Colonic mucosa (tissue), 4 donors: ENCODE results near the gene CYP2W1. TPM values are rescaled to one million over a fixed set of nuclear protein-coding genes. Genes with fewer than 3 reads are reported as not detected.
"Not testable (repeated sequence)": the region's sequence is repeated elsewhere in the genome, so short reads cannot be mapped to it uniquely, and the experiment has no call there.

Source experiments
- DNase-seq: peaks from one replicate; pipeline ENCODE4 v3.0.0-alpha.2; 2020
- H3K27ac ChIP-seq: fragments of 200-600 bp; one replicate; pipeline ENCODE4 v1.8.0; 2021
- H3K27me3 ChIP-seq: fragments of 200-600 bp; one replicate; pipeline ENCODE4 v1.8.0; 2021
- H3K36me3 ChIP-seq: fragments of 200-600 bp; one replicate; pipeline ENCODE4 v1.8.0; 2021
- H3K4me1 ChIP-seq: fragments of 200-600 bp; one replicate; pipeline ENCODE4 v1.8.0; 2021; ENCODE audit warnings: mild to moderate bottlenecking
- H3K4me3 ChIP-seq: fragments of 200-600 bp; one replicate; pipeline ENCODE4 v1.8.0; 2021
- H3K9ac ChIP-seq, 2 donors: one replicate each; pipeline ENCODE4 v1.7.0; 2013; ENCODE audit warnings: control low read depth in 2 of 2, low read depth in 2 of 2, low read length in 2 of 2
- H3K9me3 ChIP-seq: fragments of 200-600 bp; one replicate; pipeline ENCODE4 v1.8.0; 2021
- CTCF ChIP-seq: fragments of 200-600 bp; IDR thresholded peaks from one replicate; pipeline ENCODE4 v1.8.0; 2022; ENCODE audit warnings: antibody characterized with exemption, mild to moderate bottlenecking
- intact Hi-C: fragments of 100-400 bp; cut with DNase I; formaldehyde crosslinking; loops from one replicate; pipeline ENCODE4 v1.14.1; 2022
- total RNA-seq, 2 donors: library from RNA; stranded (reverse); fragmentation: NEBNext Ultra II Directional in 1 of 2; extraction: Animal tissue kit (Norgen Biotek cat#: 25700) in 1 of 2; gene quantifications; one replicate each; pipeline ENCODE4 v1.2.1, GENCODE V29; 2021
- donor health status: healthy.
- donor health status: DM: no; HTN: no; CAD: no.
- donor health status: DM: no; HTN: no; CAD: no.

Gene CYP2W1
- total RNA-seq, 2 donors from 2014 or later, result 2.7 to 4.5 TPM

GRCh38 chr7:954330-955238 lies 28.4 kb upstream of the CYP2W1 start, which contains the start of gene ADAP1:
Gene ADAP1 (minus strand): TSS chr7:954680. CDS start chr7:954477, 203 bp downstream.
- H3K27me3 ChIP-seq, result no peaks in the 10 kb centered on the region
- no peak for TF ChIP-seq CTCF
- H3K27ac ChIP-seq, result peak within 1 kb of the TSS; percentile 82
- peak within 1 kb of the TSS; percentile 79 to 86 for H3K9ac ChIP-seq
- DNase-seq, result peak; percentile 51
- H3K9me3 ChIP-seq, result no peaks in the 10 kb centered on the region
- no peaks in the 10 kb centered on the region for H3K36me3 ChIP-seq
- intact Hi-C loops, result loop anchor here (2.0 kb wide), 1 partner anchor 46 kb away; no protein-coding TSS in a partner anchor
- peak within 1 kb of the TSS; percentile 53 for H3K4me3 ChIP-seq
- H3K4me1 ChIP-seq, result peaks cover 4% of the 10 kb centered on the region

GRCh38 chr7:956031-956430 lies 26.9 kb upstream of the CYP2W1 start:
- intact Hi-C loops, result no loop called here
- Histone ChIP-seq H3K36me3 (no peaks in the 10 kb centered on the region), H3K9ac (no peak overlapping the region), H3K9me3 (no peaks in the 10 kb centered on the region), H3K27me3 (no peaks in the 10 kb centered on the region), H3K27ac (no peak overlapping the region), H3K4me1 (peaks cover 4% of the 10 kb centered on the region), H3K4me3 (no peak overlapping the region)
- no peak for TF ChIP-seq CTCF
- DNase-seq, result no peak

- no peak overlapping the region for H3K27ac ChIP-seq
- intact Hi-C loops, result no loop called here
- no peak overlapping the region for H3K4me3 ChIP-seq
- peaks cover 4% of the 10 kb centered on the region for H3K4me1 ChIP-seq
- H3K36me3 ChIP-seq, result no peaks in the 10 kb centered on the region
- no peaks in the 10 kb centered on the region for H3K27me3 ChIP-seq
- DNase-seq, result no peak
- no peak overlapping the region for H3K9ac ChIP-seq
- TF ChIP-seq CTCF, result no peak
- no peaks in the 10 kb centered on the region for H3K9me3 ChIP-seq
Measured at GRCh38 chr7:957418-958220, 25.4 kb upstream of the CYP2W1 start.

- Histone ChIP-seq H3K9ac (no peak overlapping the region), H3K36me3 (no peaks in the 10 kb centered on the region), H3K27me3 (no peaks in the 10 kb centered on the region), H3K4me1 (peaks cover 4% of the 10 kb centered on the region), H3K4me3 (no peak overlapping the region), H3K9me3 (no peaks in the 10 kb centered on the region), H3K27ac (no peak overlapping the region)
- intact Hi-C loops, result no loop called here
- TF ChIP-seq CTCF, result no peak
- no peak for DNase-seq
Measured at GRCh38 chr7:958221-959200, 24.5 kb upstream of the CYP2W1 start.

GRCh38 chr7:959271-959670 lies 23.7 kb upstream of the CYP2W1 start:
- Histone ChIP-seq H3K27me3 (no peaks in the 10 kb centered on the region), H3K9ac (no peak overlapping the region), H3K36me3 (no peaks in the 10 kb centered on the region), H3K9me3 (no peaks in the 10 kb centered on the region), H3K27ac (no peak overlapping the region), H3K4me1 (peaks cover 4% of the 10 kb centered on the region), H3K4me3 (no peak overlapping the region)
- no peak for DNase-seq
- TF ChIP-seq CTCF, result no peak
- intact Hi-C loops, result no loop called here

GRCh38 chr7:959740-960139 lies 23.2 kb upstream of the CYP2W1 start:
- intact Hi-C loops, H3K27me3 ChIP-seq, H3K4me3 ChIP-seq, H3K4me1 ChIP-seq, DNase-seq, H3K36me3 ChIP-seq, H3K27ac ChIP-seq, H3K9ac ChIP-seq, H3K9me3 ChIP-seq: not testable (repeated sequence)
